HG02571 (cell line): ENCODE data around the gene SAE1.

ENCODE experiments used
- ATAC-seq: cut with Tn5 transposase; IDR thresholded peaks from one replicate; pipeline ENCODE4 v1.9.1; 2021; ENCODE audit warnings: mild to moderate bottlenecking, moderate library complexity; ENCODE audit not compliant: unreplicated experiment

SAE1 gene

GRCh38 chr19:47157431-47158321 lies 27.0 kb downstream of the SAE1 start:
- ATAC-seq = no peak

- no peak for ATAC-seq
These were observed 27.7 kb downstream of the SAE1 start for GRCh38 chr19:47158367-47158791.

GRCh38 chr19:47158879-47159503 lies 28.4 kb downstream of the SAE1 start:
- ATAC-seq = no peak

- no peak for ATAC-seq
These were observed 31.3 kb downstream of the SAE1 start for GRCh38 chr19:47161876-47162489.

GRCh38 chr19:47168065-47168464 lies 37.4 kb downstream of the SAE1 start:
- ATAC-seq = no peak

GRCh38 chr19:47172666-47173455 lies 42.2 kb downstream of the SAE1 start:
- no peak for ATAC-seq

GRCh38 chr19:47176071-47176626 lies 45.5 kb downstream of the SAE1 start:
- no peak for ATAC-seq

GRCh38 chr19:47176627-47177090 lies 46.0 kb downstream of the SAE1 start:
- ATAC-seq = no peak

GRCh38 chr19:47179653-47180310 lies 49.1 kb downstream of the SAE1 start:
- ATAC-seq = no peak

GRCh38 chr19:47183601-47184000 lies 53.0 kb downstream of the SAE1 start:
- ATAC-seq = no peak

- peak; percentile 87 for ATAC-seq
These were observed 56.1 kb downstream of the SAE1 start for GRCh38 chr19:47186446-47187334.

GRCh38 chr19:47187335-47187655 lies 56.7 kb downstream of the SAE1 start:
- ATAC-seq = no peak

- no peak for ATAC-seq
These were observed 57.2 kb downstream of the SAE1 start for GRCh38 chr19:47187797-47188196.

GRCh38 chr19:47188507-47189033 lies 57.9 kb downstream of the SAE1 start:
- ATAC-seq = no peak

- ATAC-seq = no peak
These were observed 59.6 kb downstream of the SAE1 start for GRCh38 chr19:47190167-47190727.

GRCh38 chr19:47195434-47195833 lies 64.8 kb downstream of the SAE1 start:
- no peak for ATAC-seq

- ATAC-seq = no peak
These were observed 66.5 kb downstream of the SAE1 start for GRCh38 chr19:47197141-47197540.

- no peak for ATAC-seq
These were observed 69.9 kb downstream of the SAE1 start for GRCh38 chr19:47200530-47200929.

- no peak for ATAC-seq
These were observed 72.6 kb downstream of the SAE1 start for GRCh38 chr19:47203254-47203653.
